BLaER1 (cell line): ENCODE data around the gene TNNT3.

Source experiments
- H3K27ac ChIP-seq: shearing (Covaris generic); formaldehyde crosslinking; 2 replicates; pipeline ENCODE4 v1.8.1; 2022
- H3K27me3 ChIP-seq: shearing (Covaris generic); formaldehyde crosslinking; 2 replicates; pipeline ENCODE4 v1.8.1; 2022
- H3K36me3 ChIP-seq: shearing (Covaris generic); formaldehyde crosslinking; 2 replicates; pipeline ENCODE4 v1.8.1; 2022
- H3K4me1 ChIP-seq: shearing (Covaris generic); formaldehyde crosslinking; 2 replicates; pipeline ENCODE4 v1.8.1; 2022
- H3K4me2 ChIP-seq: shearing (Covaris generic); formaldehyde crosslinking; 2 replicates; pipeline ENCODE4 v1.8.1; 2022
- H3K4me3 ChIP-seq: shearing (Covaris generic); formaldehyde crosslinking; 2 replicates; pipeline ENCODE4 v1.8.1; 2022
- H3K9ac ChIP-seq: shearing (Covaris generic); formaldehyde crosslinking; 2 replicates; pipeline ENCODE4 v1.8.1; 2022
- H3K9me3 ChIP-seq: shearing (Covaris generic); formaldehyde crosslinking; 2 replicates; pipeline ENCODE4 v1.8.1; 2022
- H4K20me1 ChIP-seq: shearing (Covaris generic); formaldehyde crosslinking; 2 replicates; pipeline ENCODE4 v1.8.1; 2022
- Cebpa-rat ChIP-seq: shearing (Covaris generic); IDR thresholded peaks from 2 replicates; pipeline ENCODE4 v1.8.1; 2022

TNNT3 gene

DNA sequence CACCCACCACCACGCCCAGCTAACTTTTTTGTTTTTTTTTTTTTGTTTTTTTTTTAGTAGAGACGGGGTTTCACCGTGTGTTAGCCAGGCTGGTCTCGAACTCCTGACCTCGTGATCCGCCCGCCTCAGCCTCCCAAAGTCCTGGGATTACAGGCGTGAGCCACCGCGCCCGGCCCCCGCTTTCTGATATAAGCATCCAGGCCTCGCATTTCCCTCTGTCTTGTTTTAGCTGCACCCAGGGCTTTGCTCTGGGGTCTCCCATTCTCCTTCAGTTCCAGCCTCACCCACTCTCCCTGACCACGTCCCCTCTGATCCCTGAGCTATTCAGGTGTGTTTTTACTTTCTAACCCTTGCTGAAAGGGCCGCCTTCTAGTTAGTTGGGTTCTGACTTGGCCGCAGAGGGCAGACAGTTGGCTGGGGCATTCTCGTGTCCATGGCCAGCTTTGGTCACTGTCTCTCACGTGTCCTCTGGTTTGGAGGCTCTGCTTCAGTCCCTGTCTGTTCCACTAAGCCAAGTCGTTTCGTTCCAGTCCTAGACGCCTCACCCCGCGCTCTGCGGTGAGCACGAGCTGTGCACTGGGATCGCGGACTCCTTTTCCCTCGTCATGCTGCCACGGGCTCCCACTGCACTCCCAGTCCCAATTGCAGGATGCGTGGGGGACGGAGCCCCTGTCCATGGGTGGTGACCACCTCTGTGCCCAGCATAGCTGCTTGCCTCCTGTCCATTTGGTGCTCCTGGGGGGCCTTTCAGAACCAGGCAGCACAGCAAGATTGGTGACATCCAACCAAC lies 6.0 kb upstream of the TNNT3 start:
- Histone ChIP-seq H3K4me2 (no peak overlapping the region), H3K4me1 (peaks cover 45% of the 10 kb centered on the region), H3K9ac (no peak overlapping the region), H4K20me1 (no peaks in the 10 kb centered on the region), H3K27me3 (no peaks in the 10 kb centered on the region), H3K36me3 (no peaks in the 10 kb centered on the region), H3K9me3 (no peaks in the 10 kb centered on the region), H3K4me3 (no peak overlapping the region), H3K27ac (no peak overlapping the region)
- no peak for TF ChIP-seq Cebpa-rat

GRCh38 chr11:1915795-1916131 lies 3.7 kb upstream of the TNNT3 start:
- H3K4me3 ChIP-seq: no peak overlapping the region
- H3K4me1 ChIP-seq: peaks cover 55% of the 10 kb centered on the region
- TF ChIP-seq Cebpa-rat: no peak
- no peak overlapping the region for H3K27ac ChIP-seq
- H3K9ac ChIP-seq: no peak overlapping the region
- peak overlapping the region; percentile 42; the same call in 1 of the 2 replicates for H3K4me2 ChIP-seq
- H3K9me3 ChIP-seq: no peaks in the 10 kb centered on the region
- H3K36me3 ChIP-seq: no peaks in the 10 kb centered on the region
- H4K20me1 ChIP-seq: no peaks in the 10 kb centered on the region
- no peaks in the 10 kb centered on the region for H3K27me3 ChIP-seq

DNA sequence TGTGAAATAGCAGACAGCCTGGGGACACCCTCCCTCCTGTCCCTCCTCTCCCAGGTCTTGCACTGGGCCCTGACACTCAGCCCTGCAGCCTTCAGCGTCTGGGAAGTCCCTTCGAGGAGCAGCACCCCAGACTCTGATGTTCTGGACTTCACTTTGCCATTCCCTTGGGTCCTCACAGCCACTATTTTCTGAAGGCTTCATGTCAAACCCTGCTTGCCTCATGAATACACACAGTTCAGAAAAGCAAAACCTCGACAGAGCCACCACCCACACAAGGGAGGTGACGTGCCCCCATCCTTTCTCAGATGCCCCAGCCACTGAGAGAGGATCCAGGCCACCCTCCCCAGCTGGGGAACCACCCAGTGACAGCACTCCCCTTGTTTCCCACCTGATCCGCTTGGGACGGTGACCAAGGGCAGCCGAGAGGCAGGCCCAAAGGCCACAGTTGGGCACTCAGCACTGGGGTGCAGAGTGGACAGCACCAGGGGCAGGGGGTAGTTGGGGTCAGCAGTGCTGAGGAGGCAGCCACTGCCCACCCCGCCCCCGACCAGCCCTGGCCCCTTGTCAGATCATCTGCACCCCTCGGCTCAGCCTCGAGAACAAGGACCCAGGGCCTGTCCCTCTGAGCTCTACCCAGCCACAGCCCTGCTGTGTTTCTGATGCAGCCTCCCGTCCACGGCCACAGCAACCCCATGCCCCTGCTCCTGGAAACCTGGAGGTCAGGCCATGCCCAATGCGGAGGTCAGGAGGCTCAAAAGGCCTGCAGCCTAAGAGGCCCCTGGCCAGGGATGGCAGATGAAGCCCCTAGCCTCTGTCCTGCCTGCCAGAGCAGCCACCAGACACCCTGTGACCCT lies 3.1 kb upstream of the TNNT3 start:
- H3K4me1 ChIP-seq: peaks cover 61% of the 10 kb centered on the region
- no peak overlapping the region for H3K9ac ChIP-seq
- H3K27ac ChIP-seq: peak overlapping the region; percentile 30; the same call in 1 of the 2 replicates
- no peaks in the 10 kb centered on the region for H3K36me3 ChIP-seq
- H3K4me3 ChIP-seq: no peak overlapping the region
- H3K4me2 ChIP-seq: peak overlapping the region; percentile 42; the same call in 1 of the 2 replicates
- H3K9me3 ChIP-seq: no peaks in the 10 kb centered on the region
- no peaks in the 10 kb centered on the region for H3K27me3 ChIP-seq
- H4K20me1 ChIP-seq: no peaks in the 10 kb centered on the region
- TF ChIP-seq Cebpa-rat: no peak

- Histone ChIP-seq H3K27me3 (no peaks in the 10 kb centered on the region), H3K4me1 (peaks cover 67% of the 10 kb centered on the region), H3K9me3 (no peaks in the 10 kb centered on the region), H3K9ac (no peak overlapping the region), H3K36me3 (no peaks in the 10 kb centered on the region), H4K20me1 (no peaks in the 10 kb centered on the region), H3K4me2 (peak overlapping the region; percentile 60), H3K4me3 (no peak overlapping the region), H3K27ac (peak overlapping the region; percentile 30; the same call in 1 of the 2 replicates)
- no peak for TF ChIP-seq Cebpa-rat
Measured at GRCh38 chr11:1916986-1917522, 2.4 kb upstream of the TNNT3 start.

DNA sequence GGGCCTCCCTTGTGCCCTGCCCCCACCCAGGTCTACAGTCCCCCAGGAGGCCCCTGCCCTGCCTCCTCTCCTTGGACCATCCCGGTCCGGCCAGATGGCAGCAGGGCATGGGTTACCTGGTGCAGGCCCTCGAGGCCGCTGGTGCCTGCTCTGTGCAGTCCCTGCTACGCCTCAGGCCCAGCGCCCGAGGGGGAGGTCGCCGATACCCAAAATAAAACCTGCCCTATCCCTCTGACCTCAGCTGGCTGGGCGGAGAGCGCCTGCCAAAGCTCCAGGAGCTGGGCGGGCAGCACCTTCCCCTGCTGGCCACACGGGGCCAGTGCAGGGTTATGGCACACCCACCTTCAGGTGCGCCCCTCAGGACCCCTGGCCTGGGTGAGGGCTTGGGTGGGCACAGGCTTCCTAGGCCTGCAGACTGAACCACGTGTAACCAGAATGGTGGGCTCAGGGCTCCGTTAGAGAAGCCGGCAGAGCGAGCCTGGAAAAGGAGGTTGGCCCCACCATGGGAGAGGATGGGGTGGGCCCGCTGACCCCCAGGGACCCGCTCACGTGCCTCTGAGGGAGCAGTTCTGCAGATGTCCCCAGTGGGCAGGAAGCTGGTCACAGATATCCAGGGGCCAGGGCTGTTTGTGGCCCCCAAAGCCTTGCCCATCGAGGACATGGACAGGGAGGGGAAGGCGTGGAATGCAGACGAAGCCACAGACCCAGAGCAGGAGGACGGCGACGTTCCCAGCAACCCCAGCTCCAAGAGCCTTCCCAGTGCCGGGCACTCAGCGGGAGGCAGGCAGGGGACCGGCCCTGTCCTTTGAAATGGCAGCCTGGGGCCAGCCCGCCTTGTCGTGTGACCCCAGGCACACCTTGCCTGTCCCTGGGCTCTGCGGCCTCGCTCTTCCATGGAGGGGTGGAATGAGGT lies 1.7 kb upstream of the TNNT3 start:
- Histone ChIP-seq H3K9ac (no peak overlapping the region), H3K36me3 (no peaks in the 10 kb centered on the region), H4K20me1 (no peaks in the 10 kb centered on the region), H3K4me3 (no peak overlapping the region), H3K4me1 (peaks cover 67% of the 10 kb centered on the region), H3K27ac (peak overlapping the region; percentile 10; the same call in 1 of the 2 replicates), H3K9me3 (no peaks in the 10 kb centered on the region), H3K27me3 (no peaks in the 10 kb centered on the region), H3K4me2 (peak overlapping the region; percentile 60)
- TF ChIP-seq Cebpa-rat: no peak

DNA sequence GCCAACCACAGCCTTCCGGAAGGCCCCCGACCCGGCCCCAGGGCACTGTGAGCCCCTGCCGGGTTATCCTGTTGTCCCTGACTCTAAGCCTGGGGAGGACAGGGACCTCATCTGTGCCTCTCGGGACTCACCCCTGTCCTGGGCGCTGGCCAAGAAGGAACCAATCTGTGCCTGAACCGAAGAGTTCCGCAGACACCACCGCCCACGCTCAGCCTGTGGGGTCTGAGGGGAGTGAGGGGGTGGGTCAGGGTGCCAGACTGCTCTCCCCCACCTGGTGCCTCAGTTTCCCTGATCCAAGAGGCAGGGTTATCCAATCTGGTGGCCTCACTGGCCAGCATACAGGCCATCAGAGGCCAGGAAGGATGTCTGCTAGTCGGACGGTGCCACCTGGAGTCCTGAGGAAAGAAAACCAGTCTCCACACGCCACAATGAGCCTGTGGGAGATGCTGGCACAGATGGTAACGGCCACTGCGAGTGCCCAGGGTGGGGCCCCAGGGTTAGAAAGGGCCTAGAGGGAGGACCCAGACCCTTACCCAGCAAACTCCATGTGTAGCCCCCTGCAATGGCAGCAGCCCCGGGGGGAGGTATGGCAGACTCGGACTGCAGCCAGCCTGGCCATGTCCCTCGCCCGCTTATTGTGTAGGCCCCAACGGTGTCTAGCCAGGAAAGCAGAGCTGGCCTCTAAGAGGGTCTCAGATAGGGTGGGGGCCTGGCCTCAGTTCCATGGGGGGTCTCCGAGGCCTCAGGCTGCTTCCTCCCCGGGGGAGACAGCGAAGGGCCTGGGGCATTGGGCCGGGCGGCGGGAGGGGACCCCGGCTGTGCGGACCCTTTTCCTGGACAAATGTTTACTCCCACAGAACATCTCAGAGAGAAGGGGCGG lies 827 bp upstream of the TNNT3 start:
- Histone ChIP-seq H3K4me2 (peak overlapping the region; percentile 60), H3K27me3 (no peaks in the 10 kb centered on the region)
- TF ChIP-seq Cebpa-rat: no peak

GRCh38 chr11:1920128-1920908 lies 815 bp downstream of the TNNT3 start:
- TF ChIP-seq Cebpa-rat: no peak
- Histone ChIP-seq H3K4me2 (peak overlapping the region; percentile 80), H4K20me1 (no peaks in the 10 kb centered on the region), H3K9ac (no peak overlapping the region), H3K4me1 (peaks cover 73% of the 10 kb centered on the region), H3K36me3 (no peaks in the 10 kb centered on the region), H3K27ac (0 out of 2 replicates have a peak overlapping the region, but pooled peaks have one; percentile 13), H3K4me3 (no peak overlapping the region), H3K27me3 (no peaks in the 10 kb centered on the region), H3K9me3 (no peaks in the 10 kb centered on the region)

More for the DNA sequence above, 827 bp upstream of the TNNT3 start:
- Histone ChIP-seq H3K27ac (peak overlapping the region; percentile 10; the same call in 1 of the 2 replicates), H3K9ac (no peak overlapping the region), H3K4me3 (no peak overlapping the region), H4K20me1 (no peaks in the 10 kb centered on the region), H3K9me3 (no peaks in the 10 kb centered on the region), H3K36me3 (no peaks in the 10 kb centered on the region), H3K4me1 (peaks cover 73% of the 10 kb centered on the region)
